Ecto neural progenitor cell (in vitro differentiated cells): ENCODE results near the gene SMDT1.

Experiments
- DNase-seq: peaks from one replicate; pipeline ENCODE4 v3.0.0-alpha.2; 2018; ENCODE audit warnings: low spot score

Gene SMDT1

GRCh38 chr22:42079319-42080251 lies at the start of gene SMDT1:
Gene SMDT1, plus strand, starts transcription at chr22:42079700. Its CDS starts 69 bp downstream, at chr22:42079769.
- peak; percentile 97 for DNase-seq

GRCh38 chr22:42033263-42034181 lies 46.0 kb upstream of the SMDT1 start:
- no peak for DNase-seq

DNA sequence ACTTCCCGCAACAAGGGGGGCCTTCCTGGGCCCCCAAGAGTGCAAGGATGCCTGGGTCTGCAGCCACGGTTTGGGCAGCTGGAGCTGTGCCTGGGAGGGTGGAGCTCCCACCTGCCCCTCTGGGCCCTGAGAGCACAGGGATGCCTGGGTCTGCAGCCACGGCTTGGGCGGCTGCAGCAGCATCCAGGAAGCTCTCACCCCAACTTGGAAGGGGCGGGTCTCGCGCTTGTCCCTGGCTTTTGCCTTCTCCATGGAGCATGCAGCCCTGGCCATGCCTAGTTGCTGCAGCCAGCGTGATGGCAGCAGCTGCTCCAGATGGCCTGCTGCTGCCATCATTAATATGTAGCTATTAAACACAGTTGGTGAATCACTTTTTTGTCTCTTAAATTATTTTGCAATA lies 44.2 kb upstream of the SMDT1 start:
- no peak for DNase-seq

- DNase-seq: no peak
Observed at GRCh38 chr22:42039271-42039670, 40.2 kb upstream of the SMDT1 start.

DNA sequence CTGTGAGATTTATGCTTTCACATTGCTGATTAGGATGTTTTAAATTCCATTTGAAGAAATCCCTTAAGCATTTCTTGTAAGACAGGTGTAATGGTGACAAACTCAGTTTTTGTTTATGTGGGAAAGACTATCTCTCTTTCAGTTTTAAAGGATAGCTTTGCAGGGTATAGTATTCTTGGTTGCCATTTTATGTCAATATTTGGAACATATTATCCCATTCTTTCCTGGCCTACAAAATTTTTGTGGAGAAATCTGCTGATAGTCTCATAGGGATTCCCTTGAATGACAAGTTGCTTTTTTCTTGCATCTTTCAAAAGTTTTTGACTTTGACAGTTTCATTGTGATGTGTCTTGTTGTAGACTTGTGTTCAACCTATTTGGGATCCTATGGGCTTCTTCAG lies 37.7 kb upstream of the SMDT1 start:
- no peak for DNase-seq

- DNase-seq: no peak
Observed at GRCh38 chr22:42050641-42051180, 28.8 kb upstream of the SMDT1 start.

DNA sequence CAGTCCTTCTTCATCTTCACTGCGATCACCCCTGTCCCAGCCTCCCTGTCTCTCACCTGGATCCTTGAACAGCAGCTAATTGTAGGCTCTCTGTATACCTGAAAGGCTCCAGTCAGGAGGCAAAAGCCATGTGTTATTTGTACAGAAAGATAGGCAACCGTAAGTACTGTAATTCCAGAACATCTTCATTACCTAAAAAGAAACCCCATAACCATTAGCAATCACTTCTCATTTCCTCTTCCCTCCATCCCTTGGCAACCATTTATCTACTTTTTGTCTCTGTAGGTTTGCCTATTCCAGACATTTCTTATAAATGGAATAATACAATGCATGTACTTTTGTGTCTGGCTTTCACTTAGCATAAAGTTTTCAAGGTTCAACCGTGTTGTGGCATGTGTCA lies 26.7 kb upstream of the SMDT1 start:
- DNase-seq: no peak

GRCh38 chr22:42056757-42057511 lies 22.6 kb upstream of the SMDT1 start:
- no peak for DNase-seq

- no peak for DNase-seq
Observed at GRCh38 chr22:42060489-42060888, 19.0 kb upstream of the SMDT1 start.

DNA sequence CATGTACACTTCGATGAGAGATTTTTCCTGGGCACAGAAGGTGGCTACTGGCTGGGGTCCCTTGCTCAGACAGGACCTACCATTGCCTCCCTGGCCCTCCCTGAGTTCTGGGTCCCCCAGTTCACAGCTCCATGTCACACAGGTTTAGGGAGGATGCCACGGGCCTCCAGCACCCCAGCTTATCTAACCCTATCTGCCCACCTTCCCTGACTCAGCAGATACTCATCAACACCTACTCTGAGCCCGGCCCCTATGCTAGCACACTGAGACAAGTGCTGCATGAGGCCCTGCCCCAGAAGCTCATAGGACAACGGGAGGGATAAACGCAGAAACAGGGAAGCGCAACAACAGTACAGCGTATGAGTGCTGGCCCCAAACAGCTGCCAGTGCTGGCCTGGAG lies 18.5 kb upstream of the SMDT1 start:
- peak; percentile 20 for DNase-seq

DNA sequence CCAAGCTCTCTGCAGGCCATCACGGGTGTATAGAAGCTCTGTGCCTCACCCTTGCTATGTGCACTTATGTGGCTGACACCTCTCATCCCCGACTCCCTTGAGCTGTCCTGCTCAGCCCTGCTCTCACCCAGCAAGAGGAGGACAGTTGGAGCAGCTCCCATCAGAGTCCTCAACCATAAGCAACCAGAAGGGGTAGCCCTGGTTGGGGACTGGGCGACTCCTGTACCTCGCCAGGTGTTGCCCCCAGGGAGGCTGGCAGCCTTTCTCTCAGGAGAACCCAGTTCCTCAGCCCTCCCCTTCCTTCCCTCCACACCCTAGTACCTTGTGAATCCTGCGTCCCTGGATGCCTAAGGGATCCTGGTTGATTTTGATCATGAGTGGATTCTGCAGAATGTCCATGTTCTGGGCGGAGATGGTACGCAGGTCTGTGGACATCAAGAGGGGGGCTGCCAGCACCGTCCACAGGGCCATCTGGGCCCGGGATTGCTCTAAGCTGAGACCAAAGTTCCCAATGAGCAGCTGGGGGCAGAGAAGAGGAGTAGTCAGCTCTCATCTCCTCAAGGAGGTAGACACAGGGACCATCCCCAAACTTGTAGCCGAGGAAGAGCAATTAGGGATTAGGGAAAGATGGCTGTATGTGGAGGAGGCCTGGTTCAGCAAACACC lies 16.9 kb upstream of the SMDT1 start:
- DNase-seq: peak; percentile 20

- peak; percentile 19 for DNase-seq
Observed at GRCh38 chr22:42064629-42065028, 14.9 kb upstream of the SMDT1 start.

- DNase-seq: peak; percentile 23
Observed at GRCh38 chr22:42065438-42066125, 13.9 kb upstream of the SMDT1 start.

DNA sequence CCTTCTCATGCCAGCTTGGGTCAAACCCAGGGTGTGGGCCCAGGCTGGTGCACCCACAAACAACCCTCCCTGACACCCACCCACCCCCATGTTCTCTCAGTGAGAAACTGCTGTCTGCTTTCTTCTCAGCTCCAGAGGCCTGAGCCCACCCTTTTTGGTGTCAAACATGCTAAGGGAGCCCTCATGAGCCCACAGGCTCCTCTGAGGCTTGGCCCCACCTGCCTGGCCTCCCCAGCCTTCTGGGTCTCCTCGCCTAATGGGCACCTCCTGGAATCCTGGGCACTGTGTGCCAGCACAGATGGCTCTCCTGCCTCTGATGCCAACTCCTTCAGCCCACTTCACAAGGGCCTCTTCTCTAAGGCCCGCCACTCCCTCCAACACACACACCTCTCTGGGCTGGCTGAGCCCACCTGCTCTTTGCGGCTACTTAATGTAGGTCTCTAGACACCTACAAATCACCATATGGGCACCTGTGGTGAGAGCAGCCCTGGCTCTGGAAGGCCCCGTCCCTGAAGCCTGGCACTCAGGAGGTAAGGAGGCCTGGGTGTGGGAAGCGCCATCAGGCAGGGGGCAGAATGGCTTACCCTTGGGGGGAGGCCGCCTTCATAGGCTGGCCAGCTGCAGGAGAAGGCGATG lies 13.3 kb upstream of the SMDT1 start:
- DNase-seq: peak; percentile 17

DNA sequence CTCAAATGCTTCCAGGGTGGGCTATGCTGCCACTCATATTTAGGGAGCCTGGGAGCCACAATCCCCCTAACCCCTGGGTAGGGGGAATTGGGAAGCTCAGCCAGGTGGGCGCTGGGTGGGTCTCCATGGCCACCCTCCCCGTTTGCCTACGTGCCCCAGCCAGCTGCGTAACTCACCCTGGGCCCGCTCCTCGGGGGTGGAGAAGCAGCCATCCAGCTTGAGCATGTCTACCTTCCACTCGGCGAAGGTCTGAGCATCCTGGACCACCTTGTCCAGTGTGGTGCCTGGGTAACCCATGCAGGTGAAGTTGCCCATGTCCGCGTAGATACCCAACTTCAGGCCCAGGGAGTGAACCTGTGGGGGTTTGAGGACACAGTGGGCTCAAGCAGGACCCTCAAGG lies 12.6 kb upstream of the SMDT1 start:
- DNase-seq: peak; percentile 23

DNA sequence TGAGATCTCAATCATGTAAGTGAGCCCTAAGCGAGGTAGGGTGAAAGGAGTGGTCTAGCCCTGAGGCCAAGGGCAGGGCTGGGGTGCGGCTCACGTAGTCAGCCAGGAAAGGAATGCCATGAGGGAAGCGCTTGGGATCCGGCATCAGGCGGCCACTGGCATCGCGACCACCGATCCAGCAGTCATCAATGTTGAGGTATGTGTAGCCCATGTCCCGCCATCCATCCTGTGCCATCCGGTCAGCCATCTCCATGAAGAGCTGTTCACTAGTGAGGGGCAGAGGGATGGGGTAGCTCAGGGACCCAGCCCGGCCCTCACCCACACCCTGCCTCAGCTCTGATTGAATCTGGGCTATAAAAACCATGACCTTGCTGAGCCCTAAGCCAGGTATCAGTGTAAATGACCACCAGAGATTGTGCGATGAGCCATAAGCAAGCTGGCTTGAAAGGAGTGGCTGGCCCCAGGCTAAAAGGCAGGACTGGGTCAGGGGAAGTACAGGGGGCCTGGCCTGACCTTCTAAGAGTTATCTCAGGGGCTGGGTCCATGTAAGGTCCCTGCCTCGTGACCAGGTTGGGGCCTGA lies 11.7 kb upstream of the SMDT1 start:
- no peak for DNase-seq

GRCh38 chr22:42068291-42068690 lies 11.2 kb upstream of the SMDT1 start:
- DNase-seq: no peak

DNA sequence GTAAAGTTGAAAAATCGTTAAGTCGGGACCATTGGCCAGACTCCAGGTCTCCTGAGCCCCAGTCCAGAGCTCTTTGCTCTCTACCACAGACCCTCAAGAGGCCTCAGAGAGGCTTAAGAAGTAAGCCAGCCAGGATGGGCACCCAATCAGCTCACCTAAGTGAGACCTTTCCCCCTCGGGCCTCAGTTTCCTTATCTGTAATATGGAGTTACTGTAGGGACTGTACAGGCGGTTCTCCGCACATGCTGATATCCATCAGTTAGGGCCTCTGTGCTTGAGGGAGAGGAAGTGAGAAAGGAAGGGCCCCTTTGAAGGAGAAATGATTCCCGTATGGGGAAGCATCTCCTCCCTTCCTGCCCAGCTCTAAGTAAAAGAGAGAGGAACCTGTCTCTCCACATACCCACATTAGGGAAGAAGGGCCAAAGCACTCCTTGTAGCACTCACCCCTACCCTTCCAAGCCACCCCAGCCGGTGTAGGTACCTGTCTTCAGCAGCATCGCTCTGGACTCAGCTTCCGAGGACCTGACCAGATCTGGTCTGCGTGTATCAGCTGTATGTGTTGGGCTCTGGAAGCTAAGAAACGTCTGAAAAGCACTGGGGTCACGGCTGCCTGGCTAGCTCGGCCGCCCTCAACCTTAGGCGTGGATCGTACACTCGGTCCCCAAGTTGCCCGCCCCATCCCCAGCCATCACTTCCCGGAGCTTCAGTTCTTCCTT lies 9.5 kb upstream of the SMDT1 start:
- DNase-seq: no peak
